GM13976 (cell line): ENCODE results near the gene EDARADD.

Source experiments
- DNase-seq: peaks from one replicate; pipeline ENCODE4 v3.0.0; 2012; ENCODE audit warnings: low spot score
- in situ Hi-C: fragments of 300-500 bp; cut with MboI; formaldehyde crosslinking; loops from one replicate; pipeline ENCODE4 v1.12.0; 2022; ENCODE audit warnings: low sequenced_read_pairs, mixed read lengths, inconsistent platforms; ENCODE audit not compliant: unreplicated experiment
- TF ChIP-seq, protein P1 (sequence below): IDR thresholded peaks from 2 replicates; pipeline ENCODE4 v1.5.1; 2012; ENCODE audit warnings: borderline replicate concordance, mild to moderate bottlenecking; ENCODE audit not compliant: insufficient read depth; ENCODE audit errors: extremely low read depth, missing control alignments, control extremely low read depth

EDARADD gene

DNA sequence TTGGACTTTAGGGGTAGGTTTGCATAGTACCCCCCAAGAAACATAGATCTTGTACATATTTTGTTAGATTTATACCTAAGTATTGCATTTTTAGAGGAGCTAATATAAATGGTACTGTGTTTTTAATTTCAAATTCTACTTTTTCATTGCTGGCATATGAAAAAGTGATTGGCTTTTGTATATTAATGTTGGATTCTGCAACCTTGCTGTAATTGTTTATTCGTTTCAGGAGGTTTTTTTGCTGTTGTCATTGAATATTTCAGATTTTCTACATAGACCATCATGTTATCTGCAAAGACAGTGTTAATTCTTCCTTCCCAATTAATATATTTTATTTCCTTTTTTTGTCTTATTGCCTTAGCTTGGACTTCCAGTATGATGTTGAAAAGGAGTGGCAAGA, 23.0 kb upstream of the EDARADD start:
- TF ChIP-seq, protein P1, sequence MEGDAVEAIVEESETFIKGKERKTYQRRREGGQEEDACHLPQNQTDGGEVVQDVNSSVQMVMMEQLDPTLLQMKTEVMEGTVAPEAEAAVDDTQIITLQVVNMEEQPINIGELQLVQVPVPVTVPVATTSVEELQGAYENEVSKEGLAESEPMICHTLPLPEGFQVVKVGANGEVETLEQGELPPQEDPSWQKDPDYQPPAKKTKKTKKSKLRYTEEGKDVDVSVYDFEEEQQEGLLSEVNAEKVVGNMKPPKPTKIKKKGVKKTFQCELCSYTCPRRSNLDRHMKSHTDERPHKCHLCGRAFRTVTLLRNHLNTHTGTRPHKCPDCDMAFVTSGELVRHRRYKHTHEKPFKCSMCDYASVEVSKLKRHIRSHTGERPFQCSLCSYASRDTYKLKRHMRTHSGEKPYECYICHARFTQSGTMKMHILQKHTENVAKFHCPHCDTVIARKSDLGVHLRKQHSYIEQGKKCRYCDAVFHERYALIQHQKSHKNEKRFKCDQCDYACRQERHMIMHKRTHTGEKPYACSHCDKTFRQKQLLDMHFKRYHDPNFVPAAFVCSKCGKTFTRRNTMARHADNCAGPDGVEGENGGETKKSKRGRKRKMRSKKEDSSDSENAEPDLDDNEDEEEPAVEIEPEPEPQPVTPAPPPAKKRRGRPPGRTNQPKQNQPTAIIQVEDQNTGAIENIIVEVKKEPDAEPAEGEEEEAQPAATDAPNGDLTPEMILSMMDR: no peak
- in situ Hi-C loops: no loop called here

DNA sequence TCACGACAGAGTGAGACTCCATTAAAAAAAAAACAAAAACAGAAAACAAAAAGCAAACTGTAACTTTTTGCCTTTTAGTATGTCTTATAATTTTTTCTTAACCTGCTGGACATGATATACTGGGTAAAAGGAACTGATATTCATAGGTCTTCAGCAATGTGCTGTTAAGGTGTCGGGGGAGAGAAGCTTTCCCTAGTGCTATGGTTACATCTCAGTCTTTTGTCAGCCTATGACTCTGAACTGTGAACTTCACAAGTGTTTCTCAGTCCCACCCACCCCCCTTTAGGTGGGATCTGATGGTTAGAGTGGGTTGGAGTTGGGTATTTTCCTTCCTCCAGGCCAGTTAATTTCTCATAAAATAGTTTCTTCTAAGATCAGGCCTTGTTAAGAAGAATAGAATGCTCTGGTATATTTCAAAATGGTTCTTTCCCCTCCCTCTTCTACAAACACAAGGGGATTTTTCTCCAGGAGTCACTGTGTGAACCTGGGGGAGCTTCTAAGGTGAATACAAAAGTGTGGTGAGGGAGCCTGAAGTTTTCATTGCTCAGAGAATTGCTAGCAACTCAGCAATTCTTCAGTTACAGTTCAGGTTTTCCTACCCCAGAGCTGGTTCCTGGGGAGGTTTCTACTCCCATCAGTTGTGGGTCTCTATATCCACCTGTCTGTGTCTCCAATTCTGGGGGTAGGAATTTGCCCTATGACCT, 16.1 kb upstream of the EDARADD start:
- in situ Hi-C loops: no loop called here

More for the DNA sequence above, 23.0 kb upstream of the EDARADD start:
- DNase-seq: no peak

DNA sequence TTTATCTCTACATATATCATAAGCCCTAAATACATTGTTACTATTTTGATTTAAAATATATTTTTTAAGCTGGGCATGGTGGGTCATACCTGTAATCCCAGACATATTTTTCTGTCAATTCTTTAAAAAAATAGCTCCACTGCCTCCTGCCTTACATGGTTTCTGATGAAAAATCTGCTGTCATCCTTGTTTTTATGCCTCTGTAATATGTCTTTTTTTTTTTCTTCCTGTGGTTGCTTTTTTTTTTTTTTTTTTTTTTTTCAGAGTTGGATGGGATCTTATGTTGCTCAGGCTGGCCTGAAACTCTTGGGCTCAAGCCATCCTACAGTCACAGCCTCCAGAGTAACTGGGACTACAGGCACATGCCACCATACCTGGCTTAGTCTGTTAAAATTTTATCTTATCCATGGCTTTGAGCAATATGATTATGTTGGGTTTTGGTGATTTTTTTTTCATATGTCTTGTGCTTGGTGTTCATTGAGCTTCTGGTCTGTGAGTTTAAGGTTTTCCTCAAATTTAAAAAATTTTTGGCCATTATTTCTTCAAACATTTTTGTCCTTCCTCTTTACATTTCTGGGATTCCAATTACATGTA, 12.4 kb upstream of the EDARADD start:
- in situ Hi-C loops: no loop called here
- TF ChIP-seq, protein P1: no peak
- DNase-seq: no peak

More for the DNA sequence above, 16.1 kb upstream of the EDARADD start:
- DNase-seq: no peak
- TF ChIP-seq, protein P1: no peak

DNA sequence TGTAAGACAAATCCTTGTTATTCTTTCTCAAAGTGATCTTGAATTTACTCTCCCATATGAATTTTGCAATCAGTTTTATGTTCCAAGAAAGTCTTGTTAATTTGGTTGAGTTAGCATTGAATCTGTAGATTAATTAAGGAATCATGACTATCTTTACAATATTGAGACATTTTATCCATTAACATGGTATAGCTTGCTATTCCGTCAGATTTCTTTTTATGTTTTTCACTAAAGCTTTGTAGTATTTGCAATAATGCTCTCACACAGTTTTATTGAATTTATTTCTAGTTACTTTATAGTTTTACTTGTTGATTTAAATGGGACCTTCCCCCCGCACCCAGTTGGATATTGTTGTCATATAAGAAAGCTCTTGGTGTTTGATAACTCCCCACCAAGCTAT, 5.8 kb upstream of the EDARADD start:
- in situ Hi-C loops: no loop called here
- DNase-seq: no peak
- TF ChIP-seq, protein P1: no peak

DNA sequence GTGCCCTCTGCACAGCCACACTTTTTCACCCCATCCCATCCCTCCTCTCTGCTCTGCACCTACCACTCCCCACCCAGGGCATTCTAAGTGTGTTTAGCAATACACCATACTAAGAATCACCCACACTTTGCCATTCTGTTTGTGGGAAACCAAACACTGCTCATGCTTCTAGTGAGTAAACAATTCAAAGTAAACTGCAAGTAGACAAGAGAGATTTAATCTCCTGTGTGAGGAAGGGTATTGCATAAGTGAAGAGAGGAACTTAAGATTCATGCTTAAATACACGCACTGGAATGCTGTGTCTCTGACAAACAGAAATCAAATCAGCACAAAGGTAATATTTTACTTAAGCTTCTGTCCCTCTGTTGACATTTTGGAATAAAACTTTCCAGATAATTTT, 4.8 kb upstream of the EDARADD start:
- no peak for DNase-seq
- in situ Hi-C loops: no loop called here
- TF ChIP-seq, protein P1: no peak

DNA sequence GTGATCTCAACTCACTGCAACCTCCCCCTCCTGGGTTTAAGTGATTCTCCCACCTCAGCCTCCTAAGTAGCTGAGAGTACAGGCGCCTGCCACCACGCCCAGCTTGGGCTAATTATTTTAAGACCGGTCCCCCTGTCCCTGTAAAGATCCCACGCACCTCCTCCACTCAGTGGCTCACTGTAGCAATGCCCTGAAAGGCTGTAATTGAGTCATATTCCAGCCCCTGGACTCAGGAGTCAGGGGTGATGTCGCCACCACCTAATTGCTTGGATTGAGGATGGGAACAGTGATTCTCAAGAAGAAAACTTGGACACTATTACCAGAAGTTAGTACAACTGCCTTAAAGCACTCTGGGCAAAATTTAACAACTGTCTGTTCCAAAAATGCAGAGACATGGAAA, 3.1 kb upstream of the EDARADD start:
- TF ChIP-seq, protein P1: no peak

DNA sequence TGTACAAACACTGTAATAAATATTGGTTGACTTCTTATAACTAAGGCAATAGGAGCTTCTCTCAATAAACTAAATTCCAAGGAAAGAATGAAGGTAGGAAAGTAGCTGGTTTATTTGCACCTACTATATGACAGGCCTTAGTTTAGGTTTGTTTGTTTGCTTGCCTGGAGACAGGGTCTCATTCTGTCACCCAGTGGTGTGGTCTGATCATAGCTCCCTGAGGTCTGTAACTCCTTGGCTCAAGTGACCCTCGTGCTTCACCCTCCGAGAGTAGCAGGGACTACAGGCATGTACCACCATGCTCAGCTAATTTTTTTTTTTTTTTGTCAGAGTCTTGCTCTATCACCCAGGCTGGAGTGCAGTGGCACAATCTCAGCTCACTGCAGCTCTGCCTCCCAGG, 1.9 kb upstream of the EDARADD start:
- TF ChIP-seq, protein P1: no peak

More for the DNA sequence above, 3.1 kb upstream of the EDARADD start:
- no peak for DNase-seq
- in situ Hi-C loops: no loop called here

More for the DNA sequence above, 1.9 kb upstream of the EDARADD start:
- in situ Hi-C loops: no loop called here
- no peak for DNase-seq
